ENCODE data around the gene NEFH. TPM values are rescaled to one million over a fixed set of nuclear protein-coding genes. Genes with fewer than 3 reads are reported as not detected.
"Not testable (repeated sequence)": the region's sequence is repeated elsewhere in the genome, so short reads cannot be mapped to it uniquely, and the experiment has no call there.

NEFH gene
- total RNA-seq: 1.3 TPM

GRCh38 chr22:29479417-29480261 lies at the start of gene NEFH:
Gene NEFH (plus strand): TSS chr22:29480218. CDS start chr22:29480263, 45 bp downstream.
- DNase-seq: no peak

- no peak for DNase-seq
Observed at GRCh38 chr22:29431986-29432385, 48.0 kb upstream of the NEFH start.

- no peak for DNase-seq
Observed at GRCh38 chr22:29433856-29434255, 46.2 kb upstream of the NEFH start.

- no peak for DNase-seq
Observed at GRCh38 chr22:29434288-29434687, 45.7 kb upstream of the NEFH start.

- DNase-seq: no peak
Observed at GRCh38 chr22:29435236-29436136, 44.5 kb upstream of the NEFH start.

GRCh38 chr22:29438283-29438682 lies 41.7 kb upstream of the NEFH start, which contains the start of gene RFPL1:
Gene RFPL1 (plus strand): TSS chr22:29438583.
- DNase-seq: not testable (repeated sequence)

- DNase-seq: no peak
Observed at GRCh38 chr22:29442976-29443375, 37.0 kb upstream of the NEFH start.

- DNase-seq: no peak
Observed at GRCh38 chr22:29443452-29443851, 36.6 kb upstream of the NEFH start.

GRCh38 chr22:29443861-29444792 lies 35.9 kb upstream of the NEFH start:
- DNase-seq: no peak

GRCh38 chr22:29445508-29445907 lies 34.5 kb upstream of the NEFH start:
- no peak for DNase-seq

- no peak for DNase-seq
Observed at GRCh38 chr22:29447906-29448305, 32.1 kb upstream of the NEFH start.

- no peak for DNase-seq
Observed at GRCh38 chr22:29449296-29449875, 30.6 kb upstream of the NEFH start.

- no peak for DNase-seq
Observed at GRCh38 chr22:29450222-29450621, 29.8 kb upstream of the NEFH start.

- DNase-seq: no peak
Observed at GRCh38 chr22:29451863-29452262, 28.2 kb upstream of the NEFH start.

GRCh38 chr22:29454276-29454675 lies 25.7 kb upstream of the NEFH start:
- no peak for DNase-seq

- DNase-seq: no peak
Observed at GRCh38 chr22:29456211-29456671, 23.8 kb upstream of the NEFH start.

GRCh38 chr22:29457730-29458129 lies 22.3 kb upstream of the NEFH start:
- no peak for DNase-seq

- no peak for DNase-seq
Observed at GRCh38 chr22:29458551-29458950, 21.5 kb upstream of the NEFH start.

GRCh38 chr22:29459773-29460172 lies 20.2 kb upstream of the NEFH start:
- no peak for DNase-seq

- DNase-seq: no peak
Observed at GRCh38 chr22:29461263-29461662, 18.8 kb upstream of the NEFH start.

- DNase-seq: no peak
Observed at GRCh38 chr22:29463629-29464028, 16.4 kb upstream of the NEFH start.

- no peak for DNase-seq
Observed at GRCh38 chr22:29464581-29464980, 15.4 kb upstream of the NEFH start.

All from skin of body (tissue), 2 donors.